Measurements from ENCODE around the gene AASDHPPT. TPM values are rescaled to one million over a fixed set of nuclear protein-coding genes. Genes with fewer than 3 reads are reported as not detected.

AASDHPPT gene
- total RNA-seq, 3 donors from 2014 or later: 14.0 to 20.5 (median 15.6) TPM

- Histone ChIP-seq H3K9me3 (no peaks in the 10 kb centered on the region), H3K4me1 (ENCODE audit: low read depth) (no peaks in the 10 kb centered on the region), H3K4me3 (no peak overlapping the region), H3K36me3 (ENCODE audit: low read depth) (no peaks in the 10 kb centered on the region)
- ATAC-seq: no peak
- no peak for DNase-seq
- intact Hi-C loops (cut with DNase I, micrococcal nuclease): no loop called here
- TF ChIP-seq, protein P1, sequence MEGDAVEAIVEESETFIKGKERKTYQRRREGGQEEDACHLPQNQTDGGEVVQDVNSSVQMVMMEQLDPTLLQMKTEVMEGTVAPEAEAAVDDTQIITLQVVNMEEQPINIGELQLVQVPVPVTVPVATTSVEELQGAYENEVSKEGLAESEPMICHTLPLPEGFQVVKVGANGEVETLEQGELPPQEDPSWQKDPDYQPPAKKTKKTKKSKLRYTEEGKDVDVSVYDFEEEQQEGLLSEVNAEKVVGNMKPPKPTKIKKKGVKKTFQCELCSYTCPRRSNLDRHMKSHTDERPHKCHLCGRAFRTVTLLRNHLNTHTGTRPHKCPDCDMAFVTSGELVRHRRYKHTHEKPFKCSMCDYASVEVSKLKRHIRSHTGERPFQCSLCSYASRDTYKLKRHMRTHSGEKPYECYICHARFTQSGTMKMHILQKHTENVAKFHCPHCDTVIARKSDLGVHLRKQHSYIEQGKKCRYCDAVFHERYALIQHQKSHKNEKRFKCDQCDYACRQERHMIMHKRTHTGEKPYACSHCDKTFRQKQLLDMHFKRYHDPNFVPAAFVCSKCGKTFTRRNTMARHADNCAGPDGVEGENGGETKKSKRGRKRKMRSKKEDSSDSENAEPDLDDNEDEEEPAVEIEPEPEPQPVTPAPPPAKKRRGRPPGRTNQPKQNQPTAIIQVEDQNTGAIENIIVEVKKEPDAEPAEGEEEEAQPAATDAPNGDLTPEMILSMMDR (IDR thresholded peaks at IDR 0.05): no peak
Measured at GRCh38 chr11:106101370-106101769, 23.9 kb downstream of the AASDHPPT start.

- ATAC-seq: no peak
- Histone ChIP-seq H3K4me3 (no peak overlapping the region), H3K36me3 (ENCODE audit: low read depth) (no peaks in the 10 kb centered on the region), H3K9me3 (no peaks in the 10 kb centered on the region), H3K4me1 (ENCODE audit: low read depth) (no peaks in the 10 kb centered on the region)
- intact Hi-C loops (cut with DNase I, micrococcal nuclease): no loop called here
- DNase-seq: no peak
- TF ChIP-seq, protein P1 (IDR thresholded peaks at IDR 0.05): no peak
Measured at GRCh38 chr11:106101819-106102218, 24.4 kb downstream of the AASDHPPT start.

DNA sequence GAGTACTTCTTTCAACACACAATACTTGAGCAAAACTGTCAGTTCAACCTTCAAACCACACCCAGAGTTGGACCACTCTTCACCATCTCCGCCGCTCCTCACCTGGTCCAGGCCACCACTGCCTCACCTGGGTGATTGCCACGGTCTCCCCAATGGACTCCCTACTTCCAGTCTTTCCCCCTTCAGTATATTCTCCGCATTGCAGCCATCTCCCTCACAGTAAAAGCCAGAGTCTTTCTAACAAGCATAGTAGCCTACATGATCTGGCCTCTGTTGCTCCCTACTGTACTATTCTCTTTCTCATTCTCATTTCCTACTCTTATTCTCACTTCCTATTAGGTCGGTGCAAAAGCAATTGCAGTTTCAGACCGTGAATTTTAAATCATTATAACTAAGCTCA lies 28.5 kb downstream of the AASDHPPT start:
- DNase-seq: no peak
- TF ChIP-seq, protein P1 (IDR thresholded peaks at IDR 0.05): no peak
- Histone ChIP-seq H3K4me3 (no peak overlapping the region), H3K9me3 (no peaks in the 10 kb centered on the region), H3K4me1 (ENCODE audit: low read depth) (no peaks in the 10 kb centered on the region), H3K36me3 (ENCODE audit: low read depth) (no peaks in the 10 kb centered on the region)
- no peak for ATAC-seq
- intact Hi-C loops (cut with DNase I, micrococcal nuclease): no loop called here

DNA sequence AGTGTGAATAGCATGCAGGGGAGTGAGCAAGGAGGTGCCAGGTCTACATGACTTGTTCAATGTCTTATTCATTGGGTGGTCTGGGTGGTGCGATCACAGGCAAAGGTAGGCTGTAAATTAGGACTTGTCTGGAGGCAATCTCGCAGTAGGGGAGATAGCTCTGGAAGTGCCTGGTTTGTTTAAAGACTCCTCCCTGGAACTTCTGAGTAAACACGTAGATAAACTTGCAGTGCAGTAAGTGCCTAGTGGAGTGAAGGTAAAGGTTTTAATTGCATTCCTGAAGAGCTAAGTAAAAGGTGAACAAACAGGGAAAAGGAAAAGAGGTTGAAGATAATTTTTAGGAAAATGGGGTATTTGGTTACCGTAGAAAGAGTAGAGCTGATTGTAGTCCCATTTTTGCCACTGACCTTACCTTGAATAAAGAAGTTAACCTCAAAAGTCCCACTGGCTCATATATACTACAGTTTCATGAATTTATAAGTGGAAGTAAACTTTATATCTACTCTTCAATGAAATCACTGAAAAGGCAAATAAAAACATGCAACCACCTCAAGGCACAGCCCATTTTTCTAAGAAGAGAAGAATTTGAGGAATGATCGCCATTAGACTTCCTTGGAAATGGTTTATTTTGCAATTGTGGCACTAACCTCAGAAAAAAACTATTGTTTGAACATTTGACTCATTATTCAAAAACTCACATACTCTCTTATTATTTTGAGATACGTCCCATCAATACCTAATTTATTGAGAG lies 44.3 kb downstream of the AASDHPPT start:
- DNase-seq (no peak), ATAC-seq (no peak)
- TF ChIP-seq, protein P1 (IDR thresholded peaks at IDR 0.05): no peak
- Histone ChIP-seq H3K9me3 (no peaks in the 10 kb centered on the region), H3K36me3 (ENCODE audit: low read depth) (no peaks in the 10 kb centered on the region), H3K4me1 (ENCODE audit: low read depth) (no peaks in the 10 kb centered on the region), H3K4me3 (no peak overlapping the region)
- intact Hi-C loops (cut with DNase I, micrococcal nuclease): no loop called here

- Histone ChIP-seq H3K4me3 (no peak overlapping the region), H3K9me3 (no peaks in the 10 kb centered on the region), H3K36me3 (ENCODE audit: low read depth) (no peaks in the 10 kb centered on the region), H3K4me1 (ENCODE audit: low read depth) (no peaks in the 10 kb centered on the region)
- intact Hi-C loops (cut with DNase I, micrococcal nuclease): no loop called here
- TF ChIP-seq, protein P1 (IDR thresholded peaks at IDR 0.05): no peak
- no peak for DNase-seq
- ATAC-seq: no peak
Measured at GRCh38 chr11:106127604-106128003, 50.1 kb downstream of the AASDHPPT start.
